Measurements from ENCODE around the gene ARHGEF4. TPM values are rescaled to one million over a fixed set of nuclear protein-coding genes. Genes with fewer than 3 reads are reported as not detected.

ARHGEF4 gene
- total and polyA plus RNA-seq, 10 of the 15 experiments (the other 5 are each of a cell fraction or from before 2014, with no cell fraction given) = 0.02 to 0.24 (median 0.16) TPM; not detected in 6

DNA sequence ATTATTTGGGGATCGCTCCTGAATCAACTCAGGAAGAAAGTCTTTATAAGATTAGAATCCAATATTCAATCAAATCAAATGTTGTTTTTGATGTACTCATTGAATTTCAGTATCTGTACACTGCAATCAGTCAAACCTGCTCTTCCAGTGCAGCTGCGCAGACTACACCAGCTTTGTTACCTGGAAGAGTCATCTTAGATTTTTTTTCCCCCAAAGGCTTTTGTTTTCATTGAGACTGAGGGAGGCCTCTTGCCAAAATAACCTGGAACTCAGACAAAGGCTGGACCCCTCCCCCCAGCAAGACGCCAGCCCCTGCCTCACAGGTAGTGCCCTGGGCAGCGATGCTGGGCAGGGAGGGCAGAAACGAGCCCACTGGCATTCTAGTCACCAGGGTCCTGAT is 74.8 kb downstream of the ARHGEF4 start (continued):
- no peak for TF ChIP-seq E2F8 (IDR thresholded peaks at IDR 0.05; ENCODE audit: low read depth, partially characterized antibody)

GRCh38 chr2:130911996-130912395 is 75.3 kb downstream of the ARHGEF4 start:
- FAIRE-seq (no peak), ATAC-seq (no peak; the same call in 2 of the 3 replicates), DNase-seq (ENCODE audit: low read depth, low spot score) (no peak)
- no peak overlapping the region for H2AFZ ChIP-seq (ENCODE audit: control insufficient read depth, low read depth, low read length)
- no peaks in the 10 kb centered on the region for H3K4me1 ChIP-seq (ENCODE audit: control insufficient read depth, insufficient read depth, low read length)
- WGBS (ENCODE audit: insufficient coverage, insufficient replicate concordance, low lambda C conversion rate, missing lambda C conversion rate) = 44% methylated on average over 15 of the region's 15 CpGs
- intact Hi-C loops (cut with micrococcal nuclease; ENCODE audit: unreplicated experiment) (no loop called here), in situ Hi-C loops (cut with MboI) (no loop called here)
- BruUV-seq (replicated peaks) = no TSS peak
- TF ChIP-seq ZNF207 (IDR thresholded peaks at IDR 0.05; ENCODE audit: borderline replicate concordance) = no peak
- no peak for TF ChIP-seq CEBPB (IDR thresholded peaks at IDR 0.05; ENCODE audit: borderline replicate concordance in 1 of 2, low read depth in 2 of 2, low read length in 2 of 2)
- TF ChIP-seq YY1 (IDR thresholded peaks at IDR 0.05; ENCODE audit: low read depth, low read length) = no peak
- no peak for TF ChIP-seq POU2F2 (IDR thresholded peaks at IDR 0.05; ENCODE audit: borderline replicate concordance, low read depth, low read length)
- TF ChIP-seq MYC (IDR thresholded peaks at IDR 0.05; ENCODE audit: insufficient read depth, insufficient read length, insufficient replicate concordance, low read length, severe bottlenecking) = no peak
- TF ChIP-seq BRCA1 (IDR thresholded peaks at IDR 0.05; ENCODE audit: low read depth, low read length) = no peak
- TF ChIP-seq, protein P1, sequence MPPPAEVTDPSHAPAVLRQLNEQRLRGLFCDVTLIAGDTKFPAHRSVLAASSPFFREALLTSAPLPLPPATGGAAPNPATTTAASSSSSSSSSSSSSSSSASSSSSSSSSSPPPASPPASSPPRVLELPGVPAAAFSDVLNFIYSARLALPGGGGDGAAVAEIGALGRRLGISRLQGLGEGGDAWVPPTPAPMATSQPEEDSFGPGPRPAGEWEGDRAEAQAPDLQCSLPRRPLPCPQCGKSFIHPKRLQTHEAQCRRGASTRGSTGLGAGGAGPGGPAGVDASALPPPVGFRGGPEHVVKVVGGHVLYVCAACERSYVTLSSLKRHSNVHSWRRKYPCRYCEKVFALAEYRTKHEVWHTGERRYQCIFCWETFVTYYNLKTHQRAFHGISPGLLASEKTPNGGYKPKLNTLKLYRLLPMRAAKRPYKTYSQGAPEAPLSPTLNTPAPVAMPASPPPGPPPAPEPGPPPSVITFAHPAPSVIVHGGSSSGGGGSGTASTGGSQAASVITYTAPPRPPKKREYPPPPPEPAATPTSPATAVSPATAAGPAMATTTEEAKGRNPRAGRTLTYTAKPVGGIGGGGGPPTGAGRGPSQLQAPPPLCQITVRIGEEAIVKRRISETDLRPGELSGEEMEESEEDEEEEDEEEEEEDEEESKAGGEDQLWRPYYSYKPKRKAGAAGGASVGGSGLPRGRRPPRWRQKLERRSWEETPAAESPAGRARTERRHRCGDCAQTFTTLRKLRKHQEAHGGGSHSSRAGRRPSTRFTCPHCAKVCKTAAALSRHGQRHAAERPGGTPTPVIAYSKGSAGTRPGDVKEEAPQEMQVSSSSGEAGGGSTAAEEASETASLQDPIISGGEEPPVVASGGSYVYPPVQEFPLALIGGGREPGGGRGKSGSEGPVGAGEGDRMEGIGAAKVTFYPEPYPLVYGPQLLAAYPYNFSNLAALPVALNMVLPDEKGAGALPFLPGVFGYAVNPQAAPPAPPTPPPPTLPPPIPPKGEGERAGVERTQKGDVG (CRISPR knock-in tag; IDR thresholded peaks at IDR 0.05) = no peak
- TF ChIP-seq, protein P2, sequence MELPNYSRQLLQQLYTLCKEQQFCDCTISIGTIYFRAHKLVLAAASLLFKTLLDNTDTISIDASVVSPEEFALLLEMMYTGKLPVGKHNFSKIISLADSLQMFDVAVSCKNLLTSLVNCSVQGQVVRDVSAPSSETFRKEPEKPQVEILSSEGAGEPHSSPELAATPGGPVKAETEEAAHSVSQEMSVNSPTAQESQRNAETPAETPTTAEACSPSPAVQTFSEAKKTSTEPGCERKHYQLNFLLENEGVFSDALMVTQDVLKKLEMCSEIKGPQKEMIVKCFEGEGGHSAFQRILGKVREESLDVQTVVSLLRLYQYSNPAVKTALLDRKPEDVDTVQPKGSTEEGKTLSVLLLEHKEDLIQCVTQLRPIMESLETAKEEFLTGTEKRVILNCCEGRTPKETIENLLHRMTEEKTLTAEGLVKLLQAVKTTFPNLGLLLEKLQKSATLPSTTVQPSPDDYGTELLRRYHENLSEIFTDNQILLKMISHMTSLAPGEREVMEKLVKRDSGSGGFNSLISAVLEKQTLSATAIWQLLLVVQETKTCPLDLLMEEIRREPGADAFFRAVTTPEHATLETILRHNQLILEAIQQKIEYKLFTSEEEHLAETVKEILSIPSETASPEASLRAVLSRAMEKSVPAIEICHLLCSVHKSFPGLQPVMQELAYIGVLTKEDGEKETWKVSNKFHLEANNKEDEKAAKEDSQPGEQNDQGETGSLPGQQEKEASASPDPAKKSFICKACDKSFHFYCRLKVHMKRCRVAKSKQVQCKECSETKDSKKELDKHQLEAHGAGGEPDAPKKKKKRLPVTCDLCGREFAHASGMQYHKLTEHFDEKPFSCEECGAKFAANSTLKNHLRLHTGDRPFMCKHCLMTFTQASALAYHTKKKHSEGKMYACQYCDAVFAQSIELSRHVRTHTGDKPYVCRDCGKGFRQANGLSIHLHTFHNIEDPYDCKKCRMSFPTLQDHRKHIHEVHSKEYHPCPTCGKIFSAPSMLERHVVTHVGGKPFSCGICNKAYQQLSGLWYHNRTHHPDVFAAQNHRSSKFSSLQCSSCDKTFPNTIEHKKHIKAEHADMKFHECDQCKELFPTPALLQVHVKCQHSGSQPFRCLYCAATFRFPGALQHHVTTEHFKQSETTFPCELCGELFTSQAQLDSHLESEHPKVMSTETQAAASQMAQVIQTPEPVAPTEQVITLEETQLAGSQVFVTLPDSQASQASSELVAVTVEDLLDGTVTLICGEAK (IDR thresholded peaks at IDR 0.05; ENCODE audit: borderline replicate concordance) = no peak
- TF ChIP-seq WRNIP1 (IDR thresholded peaks at IDR 0.05; ENCODE audit: borderline replicate concordance, low read depth, low read length) = no peak
- no peak for TF ChIP-seq TCF7 (IDR thresholded peaks at IDR 0.05; ENCODE audit: borderline replicate concordance)
- RAD21 ChIA-PET (ENCODE audit: unreplicated experiment) = no interaction called here
- no peaks in the 10 kb centered on the region for H3K9me3 ChIP-seq (replicated peaks; ENCODE audit: control insufficient read depth, insufficient read depth, low read length)
- CTCF ChIA-PET = no interaction called here
- H3K9ac ChIP-seq (ENCODE audit: control insufficient read depth, insufficient read depth, low read length) = no peak overlapping the region
- no peaks in the 10 kb centered on the region for H4K20me1 ChIP-seq (ENCODE audit: control insufficient read depth, insufficient read depth)
- no peaks in the 10 kb centered on the region for H3K79me2 ChIP-seq (ENCODE audit: control insufficient read depth, insufficient read depth, low read length)
- SMC1A ChIA-PET (ENCODE audit: uncharacterized antibody, unreplicated experiment) = interaction anchor here (1.4 kb wide), 1 partner anchor 38 kb away, joined by 3 read pairs; no protein-coding TSS in a partner anchor
- H3K4me3 ChIP-seq = no peak overlapping the region
- POLR2A ChIA-PET = interaction anchor here (0.6 kb wide), 1 partner anchor 1263 kb away, joined by 4 read pairs; no protein-coding TSS in a partner anchor
- no peak overlapping the region for H3K4me2 ChIP-seq (ENCODE audit: control insufficient read depth, insufficient read depth)
- H3K27me3 ChIP-seq (replicated peaks in 1 of 2; ENCODE audit: control insufficient read depth in 2 of 2, insufficient read depth in 2 of 2, low read length in 1 of 2) = peaks cover 0 to 3% of the 10 kb centered on the region in 2 experiments; a peak in 3 of 4 replicates
- H3K36me3 ChIP-seq (ENCODE audit: control insufficient read depth in 2 of 2, insufficient read depth in 2 of 2, low read length in 1 of 2) = no peaks in the 10 kb centered on the region
- H3K27ac ChIP-seq (ENCODE audit: control insufficient read depth, insufficient read depth) = no peak overlapping the region
